GM19397 (cell line): ENCODE data around the gene LAMB4.
A peak's percentile ranks its signal among the peaks of the same experiment; 100 is the strongest.

Experiments
- ATAC-seq: cut with Tn5 transposase; IDR thresholded peaks from one replicate; pipeline ENCODE4 v1.9.1; 2021; ENCODE audit warnings: mild to moderate bottlenecking, moderate library complexity; ENCODE audit not compliant: unreplicated experiment

LAMB4 gene

GRCh38 chr7:108143658-108144420 lies 13.7 kb upstream of the LAMB4 start:
- ATAC-seq: no peak

- no peak for ATAC-seq
Observed at GRCh38 chr7:108142675-108143259, 12.6 kb upstream of the LAMB4 start.

- ATAC-seq: no peak
Observed at GRCh38 chr7:108142180-108142579, 12.0 kb upstream of the LAMB4 start.

GRCh38 chr7:108140671-108141070 lies 10.5 kb upstream of the LAMB4 start:
- ATAC-seq: no peak

- ATAC-seq: no peak
Observed at GRCh38 chr7:108138911-108139310, 8.8 kb upstream of the LAMB4 start.

GRCh38 chr7:108137993-108138392 lies 7.8 kb upstream of the LAMB4 start:
- no peak for ATAC-seq

GRCh38 chr7:108137040-108137439 lies 6.9 kb upstream of the LAMB4 start:
- no peak for ATAC-seq

- ATAC-seq: peak; percentile 23
Observed at GRCh38 chr7:108136191-108136688, 6.1 kb upstream of the LAMB4 start.

GRCh38 chr7:108135446-108136190 lies 5.5 kb upstream of the LAMB4 start:
- ATAC-seq: peak; percentile 98

- ATAC-seq: no peak
Observed at GRCh38 chr7:108134486-108134885, 4.3 kb upstream of the LAMB4 start.

GRCh38 chr7:108132551-108133265 lies 2.5 kb upstream of the LAMB4 start:
- no peak for ATAC-seq

- no peak for ATAC-seq
Observed at GRCh38 chr7:108129018-108129965, 869 bp downstream of the LAMB4 start.

GRCh38 chr7:108128514-108128913 lies 1.6 kb downstream of the LAMB4 start:
- no peak for ATAC-seq

GRCh38 chr7:108127461-108127860 lies 2.7 kb downstream of the LAMB4 start:
- no peak for ATAC-seq

GRCh38 chr7:108124820-108125219 lies 5.3 kb downstream of the LAMB4 start:
- ATAC-seq: no peak

- ATAC-seq: no peak
Observed at GRCh38 chr7:108122181-108122580, 8.0 kb downstream of the LAMB4 start.

GRCh38 chr7:108120933-108121332 lies 9.2 kb downstream of the LAMB4 start:
- ATAC-seq: no peak

- no peak for ATAC-seq
Observed at GRCh38 chr7:108120196-108120595, 10.0 kb downstream of the LAMB4 start.

GRCh38 chr7:108118959-108119358 lies 11.2 kb downstream of the LAMB4 start:
- no peak for ATAC-seq
